ENCODE data around the gene CIC. TPM values are rescaled to one million over a fixed set of nuclear protein-coding genes. Genes with fewer than 3 reads are reported as not detected.

The CIC gene
- total and polyA plus RNA-seq, 2 of the 13 experiments (the other 11 are each of a cell fraction or from before 2014, with no cell fraction given), result 5.9 to 8.0 TPM

GRCh38 chr19:42313096-42313839 lies 44.2 kb downstream of the CIC start, which contains the start of gene TMEM145 (continued):
- TF ChIP-seq HOMEZ (CRISPR knock-in tag; IDR thresholded peaks at IDR 0.05; ENCODE audit: low read depth) (no peak), ZFP36L2 (CRISPR knock-in tag; IDR thresholded peaks at IDR 0.05) (no peak), ZNF407 (CRISPR knock-in tag; IDR thresholded peaks at IDR 0.05; ENCODE audit: not compliant biosample characterization) (peak; percentile 5), ZNF563 (CRISPR knock-in tag; IDR thresholded peaks at IDR 0.05) (peak; percentile 17; the same call in 1 of the 2 replicates), BORCS8-MEF2B (CRISPR knock-in tag; IDR thresholded peaks at IDR 0.05) (0 out of 2 replicates have a peak, but pooled peaks have one; percentile 52), ZFP1 (CRISPR knock-in tag; IDR thresholded peaks at IDR 0.05) (no peak), GABPA (IDR thresholded peaks at IDR 0.05; ENCODE audit: low read depth, low read length) (no peak), GABPA (CRISPR knock-in tag; IDR thresholded peaks at IDR 0.05; ENCODE audit: low read depth) (no peak), REST (IDR thresholded peaks at IDR 0.05; ENCODE audit: borderline replicate concordance in 1 of 2, low read depth in 1 of 2, low read length in 2 of 2) (peak; percentile 56 to 91)
- TF ChIP-seq, protein P1, sequence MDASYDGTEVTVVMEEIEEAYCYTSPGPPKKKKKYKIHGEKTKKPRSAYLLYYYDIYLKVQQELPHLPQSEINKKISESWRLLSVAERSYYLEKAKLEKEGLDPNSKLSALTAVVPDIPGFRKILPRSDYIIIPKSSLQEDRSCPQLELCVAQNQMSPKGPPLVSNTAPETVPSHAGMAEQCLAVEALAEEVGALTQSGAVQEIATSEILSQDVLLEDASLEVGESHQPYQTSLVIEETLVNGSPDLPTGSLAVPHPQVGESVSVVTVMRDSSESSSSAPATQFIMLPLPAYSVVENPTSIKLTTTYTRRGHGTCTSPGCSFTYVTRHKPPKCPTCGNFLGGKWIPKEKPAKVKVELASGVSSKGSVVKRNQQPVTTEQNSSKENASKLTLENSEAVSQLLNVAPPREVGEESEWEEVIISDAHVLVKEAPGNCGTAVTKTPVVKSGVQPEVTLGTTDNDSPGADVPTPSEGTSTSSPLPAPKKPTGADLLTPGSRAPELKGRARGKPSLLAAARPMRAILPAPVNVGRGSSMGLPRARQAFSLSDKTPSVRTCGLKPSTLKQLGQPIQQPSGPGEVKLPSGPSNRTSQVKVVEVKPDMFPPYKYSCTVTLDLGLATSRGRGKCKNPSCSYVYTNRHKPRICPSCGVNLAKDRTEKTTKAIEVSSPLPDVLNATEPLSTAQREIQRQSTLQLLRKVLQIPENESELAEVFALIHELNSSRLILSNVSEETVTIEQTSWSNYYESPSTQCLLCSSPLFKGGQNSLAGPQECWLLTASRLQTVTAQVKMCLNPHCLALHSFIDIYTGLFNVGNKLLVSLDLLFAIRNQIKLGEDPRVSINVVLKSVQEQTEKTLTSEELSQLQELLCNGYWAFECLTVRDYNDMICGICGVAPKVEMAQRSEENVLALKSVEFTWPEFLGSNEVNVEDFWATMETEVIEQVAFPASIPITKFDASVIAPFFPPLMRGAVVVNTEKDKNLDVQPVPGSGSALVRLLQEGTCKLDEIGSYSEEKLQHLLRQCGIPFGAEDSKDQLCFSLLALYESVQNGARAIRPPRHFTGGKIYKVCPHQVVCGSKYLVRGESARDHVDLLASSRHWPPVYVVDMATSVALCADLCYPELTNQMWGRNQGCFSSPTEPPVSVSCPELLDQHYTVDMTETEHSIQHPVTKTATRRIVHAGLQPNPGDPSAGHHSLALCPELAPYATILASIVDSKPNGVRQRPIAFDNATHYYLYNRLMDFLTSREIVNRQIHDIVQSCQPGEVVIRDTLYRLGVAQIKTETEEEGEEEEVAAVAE (CRISPR knock-in tag; IDR thresholded peaks at IDR 0.05; ENCODE audit: borderline replicate concordance), result no peak
